Neural crest cell (in vitro differentiated cells): ENCODE data around the gene C1orf141. TPM values are rescaled to one million over a fixed set of nuclear protein-coding genes. Genes with fewer than 3 reads are reported as not detected.
A peak's percentile ranks its signal among the peaks of the same experiment; 100 is the strongest.
"Not testable (repeated sequence)": the region's sequence is repeated elsewhere in the genome, so short reads cannot be mapped to it uniquely, and the experiment has no call there.

Source experiments
- DNase-seq: peaks from one replicate; pipeline ENCODE4 v3.0.0; 2021; ENCODE audit warnings: low read depth, mixed read lengths, low spot score
- H3K27ac Mint-ChIP-seq: one replicate; pipeline ENCODE4 v1.8.0; 2021; ENCODE audit warnings: mild to moderate bottlenecking, mixed read lengths; ENCODE audit not compliant: unreplicated experiment
- H3K27me3 Mint-ChIP-seq: 2 replicates; pipeline ENCODE4 v1.8.0; 2021; ENCODE audit warnings: low read depth, mild to moderate bottlenecking, mixed read lengths
- H3K36me3 Mint-ChIP-seq: 2 replicates; pipeline ENCODE4 v1.8.0; 2021; ENCODE audit warnings: low read depth, mild to moderate bottlenecking, mixed read lengths
- H3K4me1 Mint-ChIP-seq: 2 replicates; pipeline ENCODE4 v1.8.0; 2021; ENCODE audit warnings: mixed read lengths
- H3K4me3 Mint-ChIP-seq: one replicate; pipeline ENCODE4 v1.8.0; 2021; ENCODE audit warnings: mild to moderate bottlenecking, mixed read lengths
- H3K9me3 Mint-ChIP-seq: 2 replicates; pipeline ENCODE4 v1.8.0; 2021; ENCODE audit warnings: mixed read lengths
- CTCF ChIP-seq: fragments of 200-600 bp; sonication (generic); conservative IDR thresholded peaks from 2 replicates; pipeline ENCODE4 v1.5.0; 2021; ENCODE audit warnings: antibody characterized with exemption, mild to moderate bottlenecking
- total RNA-seq: library from RNA; stranded (reverse); gene quantifications from 2 replicates; pipeline ENCODE4 v1.2.1, GENCODE V29; 2021

Gene C1orf141
- total RNA-seq, 1 donor from 2014 or later, result not detected

GRCh38 chr1:67149179-67149770, 14.5 kb upstream of the C1orf141 start:
- Mint-ChIP-seq H3K9me3 (no peaks in the 10 kb centered on the region), H3K4me1 (peaks cover 7% of the 10 kb centered on the region), H3K4me3 (no peak overlapping the region), H3K36me3 (no peaks in the 10 kb centered on the region), H3K27me3 (peaks cover 30% of the 10 kb centered on the region), H3K27ac (no peak overlapping the region)
- DNase-seq, result peak; percentile 54
- TF ChIP-seq CTCF, result peak; percentile 79

- Mint-ChIP-seq H3K27ac (no peak overlapping the region), H3K4me3 (no peak overlapping the region), H3K9me3 (no peaks in the 10 kb centered on the region), H3K36me3 (no peaks in the 10 kb centered on the region), H3K4me1 (peaks cover 7% of the 10 kb centered on the region), H3K27me3 (peaks cover 25% of the 10 kb centered on the region)
- no peak for TF ChIP-seq CTCF
- DNase-seq, result no peak
Measured at GRCh38 chr1:67148516-67149178, 13.9 kb upstream of the C1orf141 start.

- peaks cover 20% of the 10 kb centered on the region for H3K27me3 Mint-ChIP-seq
- not testable (repeated sequence) for H3K9me3 Mint-ChIP-seq, H3K4me1 Mint-ChIP-seq, DNase-seq, H3K4me3 Mint-ChIP-seq, H3K36me3 Mint-ChIP-seq, H3K27ac Mint-ChIP-seq
Measured at GRCh38 chr1:67147973-67148372, 13.2 kb upstream of the C1orf141 start.

- H3K36me3 Mint-ChIP-seq, result no peaks in the 10 kb centered on the region
- no peak for TF ChIP-seq CTCF
- no peak for DNase-seq
- peaks cover 7% of the 10 kb centered on the region for H3K4me1 Mint-ChIP-seq
- H3K9me3 Mint-ChIP-seq, result no peaks in the 10 kb centered on the region
- no peak overlapping the region for H3K27ac Mint-ChIP-seq
- H3K27me3 Mint-ChIP-seq, result peaks cover 9% of the 10 kb centered on the region
- no peak overlapping the region for H3K4me3 Mint-ChIP-seq
Measured at GRCh38 chr1:67146539-67146938, 11.8 kb upstream of the C1orf141 start.

- H3K4me3 Mint-ChIP-seq, result no peak overlapping the region
- H3K36me3 Mint-ChIP-seq, result no peaks in the 10 kb centered on the region
- no peak for TF ChIP-seq CTCF
- no peak for DNase-seq
- peaks cover 7% of the 10 kb centered on the region for H3K4me1 Mint-ChIP-seq
- H3K9me3 Mint-ChIP-seq, result no peaks in the 10 kb centered on the region
- H3K27me3 Mint-ChIP-seq, result peaks cover 5% of the 10 kb centered on the region
- H3K27ac Mint-ChIP-seq, result no peak overlapping the region
Measured at GRCh38 chr1:67146101-67146500, 11.3 kb upstream of the C1orf141 start.

- Mint-ChIP-seq H3K4me1 (peaks cover 7% of the 10 kb centered on the region), H3K4me3 (no peak overlapping the region), H3K27me3 (no peaks in the 10 kb centered on the region), H3K27ac (no peak overlapping the region), H3K36me3 (no peaks in the 10 kb centered on the region), H3K9me3 (no peaks in the 10 kb centered on the region)
- peak; percentile 53 for TF ChIP-seq CTCF
- DNase-seq, result no peak
Measured at GRCh38 chr1:67144696-67145095, 9.9 kb upstream of the C1orf141 start.
